Thyroid gland (tissue), 4 donors: ENCODE results near the gene FNDC3B. TPM values are rescaled to one million over a fixed set of nuclear protein-coding genes. Genes with fewer than 3 reads are reported as not detected.

Experiments used
- DNase-seq, 2 donors: peaks; one replicate each; pipeline ENCODE4 v3.0.0-alpha.2; 2019
- H3K27ac ChIP-seq, 3 donors: fragments of 200-600 bp; sonication (generic); 1 replicate in 2 of 3; 2 replicates in 1 of 3; pipeline ENCODE4 v1.5.1; 2016 to 2019; ENCODE audit warnings: mild to moderate bottlenecking in 1 of 3, moderate library complexity in 1 of 3
- H3K27me3 ChIP-seq: fragments of 200-600 bp; sonication (generic); one replicate; pipeline ENCODE4 v1.5.1; 2019
- H3K36me3 ChIP-seq, 2 donors: fragments of 200-600 bp; sonication (generic); one replicate each; pipeline ENCODE4 v1.5.1; 2016 to 2019
- H3K4me1 ChIP-seq, 2 donors: fragments of 200-600 bp; sonication (generic); one replicate each; pipeline ENCODE4 v1.5.1; 2017 to 2019
- H3K4me3 ChIP-seq, 3 donors: fragments of 200-600 bp; sonication (generic); replicated peaks in 1 of 3; 1 replicate in 2 of 3; 2 replicates in 1 of 3; pipeline ENCODE4 v1.5.1; 2016; ENCODE audit warnings: mild to moderate bottlenecking in 1 of 3
- H3K9me3 ChIP-seq: fragments of 200-600 bp; sonication (generic); one replicate; pipeline ENCODE4 v1.5.1; 2017
- POLR2A ChIP-seq, 2 donors: fragments of 450-650 bp; IDR thresholded peaks; one replicate each; pipeline ENCODE4 v1.6.1; 2017; ENCODE audit warnings: antibody characterized with exemption in 2 of 2, mild to moderate bottlenecking in 2 of 2, moderate library complexity in 1 of 2
- WGBS, 2 donors: methylation state at CpG; one replicate each; pipeline ENCODE4 v1.1.5; 2017; 5-methylcytosine and 5-hydroxymethylcytosine counted together
- intact Hi-C: fragments of 100-400 bp; cut with DNase I; formaldehyde crosslinking; loops from one replicate; pipeline ENCODE4 v1.15.1; 2023
- total RNA-seq, 4 donors: library from RNA; depleted of rRNA; stranded (reverse); fragments of >200 nt; gene quantifications; one replicate each; pipeline ENCODE4 v1.2.3, GENCODE V29; 2016
- TF ChIP-seq, protein P1 (sequence below), 6 experiments: fragments of 200-600 bp in 3 of 6; fragments of 450-650 bp in 3 of 6; sonication (generic) in 3 of 6; IDR thresholded peaks; one replicate each; pipeline ENCODE4 v1.5.1; 2016 to 2019; ENCODE audit warnings: antibody characterized with exemption in 6 of 6, mild to moderate bottlenecking in 2 of 6, inconsistent platforms in 1 of 6, moderate library complexity in 1 of 6

Gene FNDC3B
- total RNA-seq, 4 donors from 2014 or later, result 118 to 172 (median 146) TPM

DNA sequence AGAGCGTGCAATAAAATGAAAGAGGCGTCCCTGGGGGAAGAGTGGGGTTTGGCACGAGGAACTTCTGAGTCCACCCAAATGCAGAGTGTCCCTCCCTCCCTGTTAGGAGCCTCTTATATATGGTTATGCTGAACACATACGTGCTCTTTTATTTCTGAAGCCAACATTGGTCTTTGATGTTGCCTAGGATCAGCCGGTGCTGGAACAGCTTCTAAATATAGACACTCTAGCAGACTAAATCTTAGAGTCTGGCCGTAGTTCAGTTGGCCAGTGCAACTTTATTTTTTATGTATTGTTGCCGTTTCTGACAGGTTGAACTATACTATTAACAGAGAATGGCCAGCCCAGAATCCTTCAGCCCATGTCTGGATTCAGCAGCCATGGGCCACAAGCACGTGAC, 280.2 kb downstream of the FNDC3B start:
- H3K36me3 ChIP-seq, result peaks cover 0 to under 1% of the 10 kb centered on the region in 2 donors
- peaks cover 0 to 34% of the 10 kb centered on the region in 2 donors for H3K4me1 ChIP-seq
- intact Hi-C loops, result no loop called here
- no peaks in the 10 kb centered on the region for H3K27me3 ChIP-seq
- no peak for DNase-seq
- WGBS, 2 donors, result 85 to 90% methylated on average over 8 of the region's 8 CpGs
- no peak overlapping the region for H3K27ac ChIP-seq
- H3K9me3 ChIP-seq, result no peaks in the 10 kb centered on the region
- H3K4me3 ChIP-seq, result no peak overlapping the region
- no peak for TF ChIP-seq POLR2A (IDR thresholded peaks at IDR 0.05)
- TF ChIP-seq, protein P1, sequence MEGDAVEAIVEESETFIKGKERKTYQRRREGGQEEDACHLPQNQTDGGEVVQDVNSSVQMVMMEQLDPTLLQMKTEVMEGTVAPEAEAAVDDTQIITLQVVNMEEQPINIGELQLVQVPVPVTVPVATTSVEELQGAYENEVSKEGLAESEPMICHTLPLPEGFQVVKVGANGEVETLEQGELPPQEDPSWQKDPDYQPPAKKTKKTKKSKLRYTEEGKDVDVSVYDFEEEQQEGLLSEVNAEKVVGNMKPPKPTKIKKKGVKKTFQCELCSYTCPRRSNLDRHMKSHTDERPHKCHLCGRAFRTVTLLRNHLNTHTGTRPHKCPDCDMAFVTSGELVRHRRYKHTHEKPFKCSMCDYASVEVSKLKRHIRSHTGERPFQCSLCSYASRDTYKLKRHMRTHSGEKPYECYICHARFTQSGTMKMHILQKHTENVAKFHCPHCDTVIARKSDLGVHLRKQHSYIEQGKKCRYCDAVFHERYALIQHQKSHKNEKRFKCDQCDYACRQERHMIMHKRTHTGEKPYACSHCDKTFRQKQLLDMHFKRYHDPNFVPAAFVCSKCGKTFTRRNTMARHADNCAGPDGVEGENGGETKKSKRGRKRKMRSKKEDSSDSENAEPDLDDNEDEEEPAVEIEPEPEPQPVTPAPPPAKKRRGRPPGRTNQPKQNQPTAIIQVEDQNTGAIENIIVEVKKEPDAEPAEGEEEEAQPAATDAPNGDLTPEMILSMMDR (IDR thresholded peaks at IDR 0.05), result no peak

DNA sequence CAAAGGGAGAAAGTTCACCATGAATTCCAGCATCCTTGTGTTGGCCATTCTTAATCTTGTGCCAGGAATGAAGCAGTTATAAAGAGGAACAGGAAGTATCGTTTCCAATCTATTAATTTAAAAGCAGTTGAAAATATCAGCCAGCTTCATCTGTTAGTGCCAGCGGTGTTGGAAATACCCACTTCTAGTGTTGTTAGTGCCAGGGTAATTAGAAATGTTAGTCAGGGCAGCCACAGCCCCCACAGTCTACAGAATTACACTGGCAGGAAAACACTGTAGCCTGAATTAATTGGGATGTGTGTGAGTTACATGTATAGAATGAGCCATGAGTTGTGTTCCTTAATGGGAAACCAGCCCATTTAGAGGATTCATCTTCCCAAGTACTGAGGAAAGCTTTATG, 281.1 kb downstream of the FNDC3B start:
- intact Hi-C loops, result no loop called here
- peaks cover 0 to 28% of the 10 kb centered on the region in 2 donors for H3K4me1 ChIP-seq
- WGBS, 2 donors, result 76 to 87% methylated on average over 2 of the region's 2 CpGs
- H3K27ac ChIP-seq, result no peak overlapping the region
- H3K36me3 ChIP-seq, result peaks cover 0 to 7% of the 10 kb centered on the region in 2 donors
- H3K27me3 ChIP-seq, result no peaks in the 10 kb centered on the region
- no peaks in the 10 kb centered on the region for H3K9me3 ChIP-seq
- TF ChIP-seq, protein P1 (IDR thresholded peaks at IDR 0.05), result no peak
- TF ChIP-seq POLR2A (IDR thresholded peaks at IDR 0.05), result no peak
- no peak for DNase-seq
- no peak overlapping the region for H3K4me3 ChIP-seq

DNA sequence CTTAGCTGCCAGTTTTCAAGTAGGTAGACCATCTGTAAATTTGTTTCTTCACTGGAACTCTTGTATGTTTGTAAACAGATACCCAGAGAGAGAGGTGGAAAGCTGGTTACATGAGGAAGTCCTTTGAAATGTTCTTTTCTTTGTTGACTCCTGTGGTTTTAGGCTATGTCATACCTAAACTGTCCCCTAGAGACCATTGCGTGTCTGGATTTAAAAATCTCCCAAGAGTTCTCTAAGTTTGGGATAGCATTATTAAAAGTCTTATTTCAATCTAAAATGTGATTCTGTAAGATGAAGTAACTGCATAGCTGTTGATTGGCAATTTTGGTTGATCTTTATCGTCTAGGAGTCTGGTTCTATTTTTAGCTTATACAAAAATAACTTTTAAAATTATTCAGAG, 281.7 kb downstream of the FNDC3B start:
- peaks cover 0 to 9% of the 10 kb centered on the region in 2 donors for H3K36me3 ChIP-seq

DNA sequence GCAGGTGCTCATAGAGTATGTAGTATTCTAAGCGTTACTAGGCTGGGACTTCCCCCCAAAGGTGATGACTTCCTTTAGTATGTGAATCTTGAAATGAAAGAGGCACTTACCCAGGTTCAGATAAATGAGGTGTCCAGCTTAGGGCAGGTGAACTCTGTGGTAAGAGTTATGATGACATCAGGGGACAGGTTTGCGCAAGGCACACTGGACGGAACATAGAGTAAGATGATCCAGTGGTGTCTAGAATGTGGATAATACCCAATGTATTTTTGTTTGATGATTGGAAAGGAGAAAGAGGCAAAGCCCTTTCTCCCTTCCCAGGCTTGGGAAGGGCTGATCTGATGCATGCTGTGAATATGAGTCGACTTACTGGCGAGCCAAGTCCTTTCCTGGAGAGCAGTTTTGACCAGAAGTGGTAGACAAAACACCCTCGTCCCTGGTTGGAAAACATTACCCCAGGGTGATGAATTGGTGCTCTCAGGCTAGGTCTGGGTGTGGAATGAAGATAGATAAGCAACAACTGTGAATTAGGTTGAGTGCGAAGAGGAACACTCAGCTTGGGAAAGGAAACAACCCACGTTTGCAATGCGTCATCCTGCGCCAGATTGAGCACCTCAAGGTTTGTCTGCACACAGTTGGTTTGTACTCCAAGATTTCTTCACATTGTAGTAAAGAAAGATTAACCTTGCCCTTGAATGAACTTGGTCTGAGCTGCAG, 284.7 kb downstream of the FNDC3B start:
- intact Hi-C loops, result no loop called here
- H3K9me3 ChIP-seq, result no peaks in the 10 kb centered on the region
- no peaks in the 10 kb centered on the region for H3K27me3 ChIP-seq
- no peak overlapping the region for H3K4me3 ChIP-seq
- H3K4me1 ChIP-seq, result peaks cover 0 to 13% of the 10 kb centered on the region in 2 donors
- DNase-seq, result no peak
- WGBS, 2 donors, result 92 to 95% methylated on average over 10 of the region's 10 CpGs
- H3K36me3 ChIP-seq, result peaks cover 1 to 11% of the 10 kb centered on the region in 2 donors
- H3K27ac ChIP-seq, result no peak overlapping the region
- TF ChIP-seq, protein P1 (IDR thresholded peaks at IDR 0.05), result no peak
- no peak for TF ChIP-seq POLR2A (IDR thresholded peaks at IDR 0.05)

More for the DNA sequence above, 281.7 kb downstream of the FNDC3B start:
- no peaks in the 10 kb centered on the region for H3K9me3 ChIP-seq
- peaks cover 0 to 27% of the 10 kb centered on the region in 2 donors for H3K4me1 ChIP-seq
- no peak overlapping the region for H3K4me3 ChIP-seq
- TF ChIP-seq, protein P1 (IDR thresholded peaks at IDR 0.05), result peak in 2 of 6 experiments; percentile 14 to 15
- no peak for TF ChIP-seq POLR2A (IDR thresholded peaks at IDR 0.05)
- intact Hi-C loops, result no loop called here
- WGBS, 2 donors, result 75 to 76% methylated on average over 2 of the region's 2 CpGs
- no peak overlapping the region for H3K27ac ChIP-seq
- H3K27me3 ChIP-seq, result no peaks in the 10 kb centered on the region
- DNase-seq, result no peak

DNA sequence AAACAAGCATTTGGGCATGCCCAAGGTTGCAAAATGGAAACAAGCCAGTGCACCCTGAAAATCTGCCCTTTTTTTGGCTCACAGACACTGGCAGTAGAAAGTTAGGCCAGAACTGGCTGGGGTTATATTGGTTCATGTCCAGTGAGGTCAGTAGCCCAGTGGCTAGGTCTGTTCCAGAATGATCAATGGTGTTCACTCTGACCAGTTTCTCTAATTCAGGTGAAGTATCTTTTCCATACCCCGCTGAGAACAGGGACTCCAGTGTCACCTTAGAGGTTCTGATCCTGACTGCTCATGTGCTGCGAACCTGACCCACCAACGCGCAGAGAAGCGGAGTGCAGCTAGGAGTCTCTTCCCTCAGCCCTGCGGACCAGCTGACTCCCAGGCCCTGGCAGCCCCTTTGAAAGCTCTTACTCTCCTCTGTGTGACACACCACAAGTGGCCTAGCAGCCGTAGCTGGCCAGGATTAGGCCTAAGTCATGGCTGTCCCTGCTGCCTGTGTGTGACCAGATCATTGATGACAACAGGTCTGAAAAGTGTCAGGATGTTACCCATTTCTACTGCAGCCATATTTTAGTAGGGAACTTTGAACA, 285.3 kb downstream of the FNDC3B start:
- Histone ChIP-seq H3K27me3 (no peaks in the 10 kb centered on the region), H3K27ac (no peak overlapping the region), H3K9me3 (no peaks in the 10 kb centered on the region), H3K4me3 (no peak overlapping the region), H3K36me3 (peaks cover 8 to 16% of the 10 kb centered on the region in 2 donors), H3K4me1 (peaks cover 0 to 13% of the 10 kb centered on the region in 2 donors)
- intact Hi-C loops, result no loop called here
- no peak for TF ChIP-seq POLR2A (IDR thresholded peaks at IDR 0.05)
- TF ChIP-seq, protein P1 (IDR thresholded peaks at IDR 0.05), result no peak
- 86 to 94% methylated on average over 7 of the region's 7 CpGs for WGBS, 2 donors
- no peak for DNase-seq
